Smooth muscle cell (in vitro differentiated cells): Measurements from ENCODE around the gene ODAM. TPM values are rescaled to one million over a fixed set of nuclear protein-coding genes. Genes with fewer than 3 reads are reported as not detected.

ENCODE experiments used
- DNase-seq: peaks from one replicate; lab custom pipeline; 2025; ENCODE audit not compliant: unreplicated experiment; lab: John Stamatoyannopoulos, UW
- H2AFZ ChIP-seq: fragments of 200-600 bp; sonication (generic); 2 replicates; pipeline ENCODE4 v1.6.0; 2016; ENCODE audit warnings: antibody characterized with exemption, low read depth, mild to moderate bottlenecking
- H3F3A ChIP-seq: fragments of 200-600 bp; sonication (generic); 2 replicates; pipeline ENCODE4 v1.6.0; 2017; ENCODE audit warnings: antibody characterized with exemption, low read depth
- H3K27ac ChIP-seq: fragments of 200-600 bp; sonication (generic); 2 replicates; pipeline ENCODE4 v1.5.1; 2016; ENCODE audit warnings: low read depth, mild to moderate bottlenecking
- H3K27me3 ChIP-seq: fragments of 200-600 bp; sonication (generic); 2 replicates; pipeline ENCODE4 v1.6.1; 2016; ENCODE audit warnings: low read depth, mild to moderate bottlenecking
- H3K36me3 ChIP-seq: fragments of 200-600 bp; sonication (generic); 2 replicates; pipeline ENCODE4 v1.5.1; 2016; ENCODE audit warnings: low read depth
- H3K4me1 ChIP-seq: fragments of 200-600 bp; sonication (generic); 2 replicates; pipeline ENCODE4 v1.5.1; 2016; ENCODE audit warnings: low read depth
- H3K4me2 ChIP-seq: fragments of 200-600 bp; sonication (generic); 2 replicates; pipeline ENCODE4 v1.6.0; 2016; ENCODE audit warnings: mild to moderate bottlenecking
- H3K4me3 ChIP-seq: fragments of 200-600 bp; sonication (generic); 2 replicates; pipeline ENCODE4 v1.5.1; 2016; ENCODE audit warnings: mild to moderate bottlenecking
- H3K79me2 ChIP-seq: fragments of 200-600 bp; sonication (generic); 2 replicates; pipeline ENCODE4 v1.6.0; 2016; ENCODE audit warnings: low read depth, mild to moderate bottlenecking
- H3K9ac ChIP-seq: fragments of 200-600 bp; sonication (generic); 2 replicates; pipeline ENCODE4 v1.6.0; 2016; ENCODE audit warnings: low read depth
- H3K9me3 ChIP-seq: fragments of 200-600 bp; sonication (generic); replicated peaks from 2 replicates; pipeline ENCODE4 v1.5.1; 2016; ENCODE audit warnings: low read depth
- H4K20me1 ChIP-seq: fragments of 200-600 bp; sonication (generic); 2 replicates; pipeline ENCODE4 v1.6.0; 2016; ENCODE audit warnings: low read depth
- CTCF ChIP-seq: fragments of 200-600 bp; sonication (generic); IDR thresholded peaks from 2 replicates; pipeline ENCODE4 v1.5.1; 2017; ENCODE audit warnings: borderline replicate concordance, mild to moderate bottlenecking, antibody characterized with exemption; ENCODE audit not compliant: insufficient read depth, poor library complexity, severe bottlenecking
- WGBS: methylation state at CpG from one replicate; pipeline ENCODE4 v1.1.7; 2016; ENCODE audit warnings: low lambda C conversion rate; 5-methylcytosine and 5-hydroxymethylcytosine counted together
- polyA plus RNA-seq: library from polyadenylated mRNA; unstranded; fragments of >200 nt; fragmentation: Nextera tagmentation; extraction: Ambion mirVana; gene quantifications from 2 replicates; pipeline ENCODE4 v1.2.1, GENCODE V29; 2016
- total RNA-seq: library from RNA; depleted of rRNA; stranded (reverse); fragments of >200 nt; gene quantifications from 2 replicates; pipeline ENCODE4 v1.2.3, GENCODE V29; 2014

Gene ODAM
- total and polyA plus RNA-seq, 2 experiments from 2014 or later, result 0.54 to 0.93 TPM

- Histone ChIP-seq H3F3A (no peaks in the 10 kb centered on the region), H3K27me3 (no peaks in the 10 kb centered on the region), H3K4me1 (no peaks in the 10 kb centered on the region), H3K79me2 (no peaks in the 10 kb centered on the region), H2AFZ (no peak overlapping the region), H3K27ac (no peak overlapping the region), H3K4me2 (no peak overlapping the region), H4K20me1 (no peaks in the 10 kb centered on the region), H3K36me3 (no peaks in the 10 kb centered on the region), H3K4me3 (no peak overlapping the region), H3K9me3 (no peaks in the 10 kb centered on the region), H3K9ac (no peak overlapping the region)
- no peak for DNase-seq
- 62% methylated on average over 3 of the region's 3 CpGs for WGBS
- no peak for TF ChIP-seq CTCF
Observed at GRCh38 chr4:70251250-70251944, 55.9 kb downstream of the ODAM start.

GRCh38 chr4:70251945-70252277, 56.4 kb downstream of the ODAM start:
- Histone ChIP-seq H3K4me3 (no peak overlapping the region), H3K4me2 (no peak overlapping the region), H3K79me2 (no peaks in the 10 kb centered on the region), H3F3A (no peaks in the 10 kb centered on the region), H3K27me3 (no peaks in the 10 kb centered on the region), H3K27ac (no peak overlapping the region), H3K36me3 (no peaks in the 10 kb centered on the region), H4K20me1 (no peaks in the 10 kb centered on the region), H3K9ac (no peak overlapping the region), H3K4me1 (no peaks in the 10 kb centered on the region), H2AFZ (no peak overlapping the region), H3K9me3 (no peaks in the 10 kb centered on the region)
- no peak for DNase-seq
- WGBS, result 75% methylated on average over 1 of the region's 1 CpG
- no peak for TF ChIP-seq CTCF

Other genes with a start within 250 kb of the ODAM start
- gene CSN2, start 230.0 kb upstream of the ODAM start, total RNA-seq, result not detected in 2 replicates
- not detected in 2 replicates for gene CSN2, start 230.0 kb upstream of the ODAM start, polyA plus RNA-seq
- gene STATH, start 199.8 kb upstream of the ODAM start, total RNA-seq, result not detected in 2 replicates
- gene STATH, start 199.8 kb upstream of the ODAM start, polyA plus RNA-seq, result not detected in 2 replicates
- 1.1 TPM in 1 of 2 replicates, not detected in the other for gene HTN3, start 167.3 kb upstream of the ODAM start, total RNA-seq
- 2.9 TPM in 1 of 2 replicates, not detected in the other for gene HTN3, start 167.3 kb upstream of the ODAM start, polyA plus RNA-seq
- gene HTN1, start 145.3 kb upstream of the ODAM start, total RNA-seq, result 0.54 TPM in 1 of 2 replicates, not detected in the other
- gene HTN1, start 145.3 kb upstream of the ODAM start, polyA plus RNA-seq, result 1.8 TPM in 1 of 2 replicates, not detected in the other
- gene PRR27, start 41.5 kb upstream of the ODAM start, total RNA-seq, result not detected in 2 replicates
- gene PRR27, start 41.5 kb upstream of the ODAM start, polyA plus RNA-seq, result not detected in 2 replicates
- 5.6 and 16.1 TPM in 2 replicates for gene FDCSP, start 30.4 kb downstream of the ODAM start, total RNA-seq
- gene FDCSP, start 30.4 kb downstream of the ODAM start, polyA plus RNA-seq, result 5.1 and 12.5 TPM in 2 replicates
- not detected in 2 replicates for gene CSN3, start 46.9 kb downstream of the ODAM start, total RNA-seq
- not detected in 2 replicates for gene CSN3, start 46.9 kb downstream of the ODAM start, polyA plus RNA-seq
- not detected in 2 replicates for gene CABS1, start 139.3 kb downstream of the ODAM start, total RNA-seq
- gene CABS1, start 139.3 kb downstream of the ODAM start, polyA plus RNA-seq, result not detected in 2 replicates
- gene SMR3A, start 165.0 kb downstream of the ODAM start, total RNA-seq, result not detected in 2 replicates
- not detected in 2 replicates for gene SMR3A, start 165.0 kb downstream of the ODAM start, polyA plus RNA-seq
- not detected in 2 replicates for gene SMR3B, start 187.4 kb downstream of the ODAM start, total RNA-seq
- gene SMR3B, start 187.4 kb downstream of the ODAM start, polyA plus RNA-seq, result not detected in 2 replicates
- gene OPRPN, start 202.2 kb downstream of the ODAM start, total RNA-seq, result not detected in 2 replicates
- gene OPRPN, start 202.2 kb downstream of the ODAM start, polyA plus RNA-seq, result not detected in 2 replicates